ENCODE data around the gene VEZF1.

DNA sequence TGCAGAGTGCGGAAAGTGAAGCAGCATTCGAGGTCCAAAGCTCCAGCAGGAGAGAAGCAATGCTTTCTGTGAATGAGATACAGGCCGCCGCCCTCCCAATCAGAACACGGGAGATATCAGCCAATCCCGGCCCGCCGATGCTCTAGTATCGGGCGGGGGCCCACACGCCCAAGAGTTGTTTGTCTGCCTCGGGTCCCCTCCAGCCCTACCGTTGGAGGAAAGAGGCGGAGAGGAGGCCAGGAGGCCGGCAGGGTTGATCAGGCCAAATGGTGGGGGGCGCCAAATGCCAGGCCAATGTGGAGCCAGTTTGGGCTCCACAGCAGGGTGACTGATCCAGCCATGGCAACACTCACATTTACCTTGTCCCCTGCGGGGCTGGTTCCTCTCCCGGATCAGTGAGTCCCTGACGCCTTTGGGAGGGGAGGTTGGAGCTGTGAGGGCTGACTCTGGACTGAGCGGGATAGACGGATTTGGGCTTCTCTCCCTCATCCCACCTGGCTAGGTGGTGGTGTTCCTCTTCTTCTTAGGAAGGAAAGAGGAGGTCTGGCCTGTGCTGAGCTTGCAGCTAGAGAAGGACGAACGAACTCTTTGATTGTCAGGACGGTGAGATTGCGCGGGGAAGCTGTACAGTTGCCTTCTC, 22.4 kb downstream of the VEZF1 start:
- TF ChIP-seq CTCF (IDR thresholded peaks at IDR 0.05; ENCODE audit: borderline replicate concordance, extremely low read depth, low read length, poor library complexity, severe bottlenecking), result no peak
- TF ChIP-seq EZH2 (IDR thresholded peaks at IDR 0.05; ENCODE audit: borderline replicate concordance, low read depth, low read length, severe bottlenecking), result no peak
